Sciatic nerve (tissue), 2 donors: ENCODE results near the gene CHN2. TPM values are rescaled to one million over a fixed set of nuclear protein-coding genes. Genes with fewer than 3 reads are reported as not detected.
"Not testable (repeated sequence)": the region's sequence is repeated elsewhere in the genome, so short reads cannot be mapped to it uniquely, and the experiment has no call there.

ENCODE experiments used
- ATAC-seq: fragments of 200-7000 bp; cut with Tn5 transposase; one replicate; pipeline ENCODE4 v1.9.1; 2020; ENCODE audit warnings: mild to moderate bottlenecking, moderate library complexity
- DNase-seq: peaks from one replicate; pipeline ENCODE4 v3.0.0-alpha.2; 2020; ENCODE audit warnings: low spot score
- intact Hi-C: fragments of 100-400 bp; cut with DNase I; formaldehyde crosslinking; loops from one replicate; pipeline ENCODE4 v1.14.2; 2022
- total RNA-seq: library from RNA; stranded (reverse); fragmentation: NEBNext Ultra II Directional; extraction: Animal tissue kit (Norgen Biotek cat#: 25700); gene quantifications from one replicate; pipeline ENCODE4 v1.2.1, GENCODE V29; 2021
- donor health status: DM: no; HTN: no; CAD: no.
- donor health status: DM: no; HTN: no; CAD: no.

CHN2 gene
- total RNA-seq, 1 donor from 2014 or later: 10.9 TPM

DNA sequence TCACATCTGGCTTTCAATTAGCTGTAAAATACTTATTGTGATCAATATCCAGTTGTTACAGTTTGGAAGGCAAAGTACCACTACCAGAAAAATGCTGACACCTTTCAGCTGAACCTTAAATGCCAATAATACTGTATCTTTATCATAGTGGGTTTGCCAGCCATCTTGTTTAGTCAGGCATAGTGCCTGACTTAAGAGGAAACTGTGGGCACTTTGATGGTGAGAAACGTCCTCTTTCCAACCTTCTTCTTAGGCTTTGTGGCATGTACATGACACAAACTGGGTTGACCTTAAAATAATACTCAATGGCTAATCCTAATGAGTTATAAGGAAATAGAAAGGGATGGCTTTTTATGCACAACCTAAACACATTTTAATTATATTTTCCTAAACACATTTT, 316.8 kb downstream of the CHN2 start:
- ATAC-seq (no peak), DNase-seq (no peak)
- intact Hi-C loops: no loop called here

GRCh38 chr7:29511851-29512250, 317.3 kb downstream of the CHN2 start:
- ATAC-seq (no peak), DNase-seq (no peak)
- intact Hi-C loops: no loop called here

DNA sequence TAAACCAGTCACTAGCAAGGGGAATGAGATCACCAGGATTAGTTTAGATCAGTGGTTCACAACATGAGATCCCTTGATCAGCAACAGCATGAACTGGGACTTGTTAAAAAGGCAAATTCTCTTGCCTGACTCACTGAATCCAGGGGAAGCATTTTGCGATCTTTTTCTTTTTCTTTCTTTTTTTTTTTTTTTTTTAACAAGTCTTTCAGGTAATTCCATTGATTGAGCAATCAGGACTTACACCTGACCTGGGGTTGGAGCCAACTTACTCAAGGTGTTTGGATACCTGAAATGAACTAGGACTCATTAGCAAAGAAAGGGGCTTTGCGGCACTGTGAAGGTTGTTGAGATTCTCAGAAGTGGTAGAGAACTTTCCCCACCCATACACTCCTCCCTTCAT, 321.9 kb downstream of the CHN2 start:
- no peak for ATAC-seq
- intact Hi-C loops: no loop called here
- DNase-seq: no peak

DNA sequence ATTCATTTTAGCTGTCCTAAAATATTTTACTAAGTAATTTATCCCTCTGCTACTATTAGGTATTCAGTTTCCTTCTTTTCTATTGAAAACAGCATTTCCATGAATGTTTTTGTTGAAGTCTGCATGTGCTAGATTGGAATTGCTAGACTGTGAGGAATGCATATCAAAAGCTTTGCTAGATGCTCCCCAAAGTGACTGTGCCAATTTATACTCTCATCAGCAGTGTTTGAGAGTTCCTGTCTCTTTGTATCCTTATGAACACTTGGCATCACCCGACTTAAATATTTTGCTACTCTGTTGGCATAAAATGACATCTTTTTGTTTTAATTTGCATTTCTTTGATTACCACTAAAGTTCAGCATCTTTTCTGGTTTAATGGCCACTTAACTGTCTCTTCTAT, 324.0 kb downstream of the CHN2 start:
- ATAC-seq (no peak), DNase-seq (no peak)
- intact Hi-C loops: no loop called here

GRCh38 chr7:29523728-29524127, 329.2 kb downstream of the CHN2 start:
- intact Hi-C loops: no loop called here
- DNase-seq (no peak), ATAC-seq (no peak)

DNA sequence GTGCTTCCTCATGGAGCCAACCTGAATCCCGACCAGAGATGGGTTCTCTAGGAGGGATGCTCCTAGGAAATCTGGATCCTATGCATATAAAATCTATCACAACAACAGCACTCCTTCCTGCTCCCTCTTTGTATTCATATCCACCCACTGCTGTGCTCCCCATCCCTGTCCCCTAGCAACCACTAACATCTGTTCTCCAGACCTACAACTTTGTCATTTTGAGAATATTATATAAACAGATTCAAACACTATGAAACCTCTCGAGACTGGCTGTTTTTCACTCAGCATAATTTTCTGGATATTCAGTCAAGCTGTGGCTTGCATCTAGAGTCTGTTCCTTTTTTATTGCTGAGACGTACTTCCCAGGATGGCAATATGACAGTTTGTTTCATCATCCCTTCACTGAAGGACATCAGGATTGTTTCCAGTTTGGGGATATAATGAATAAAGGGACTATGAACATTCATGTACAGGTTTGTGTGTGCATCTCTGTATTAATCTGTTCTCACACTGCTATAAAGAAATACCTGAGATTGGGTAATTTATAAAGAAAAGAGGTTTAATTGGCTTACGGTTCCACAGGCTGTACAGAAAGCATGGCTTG, 333.0 kb downstream of the CHN2 start:
- DNase-seq: no peak

DNA sequence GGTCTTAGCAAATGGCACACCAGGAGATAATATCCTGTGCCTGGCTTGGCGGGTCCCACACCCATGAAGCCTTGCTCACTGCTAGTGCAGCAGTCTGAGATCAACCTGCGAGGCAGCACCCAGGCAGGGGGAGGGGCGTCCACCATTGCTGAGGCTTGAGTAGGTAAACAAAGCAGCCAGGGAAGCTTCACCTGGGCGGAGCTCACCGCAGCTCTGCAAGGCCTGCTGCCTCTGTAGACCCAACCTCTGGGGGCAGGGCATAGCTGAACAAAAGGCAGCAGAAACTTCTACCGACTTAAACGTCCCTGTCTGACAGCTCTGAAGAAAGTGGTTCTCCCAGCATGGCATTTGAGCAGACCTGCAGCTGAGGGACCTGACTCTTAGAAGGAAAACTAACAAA, 334.0 kb downstream of the CHN2 start:
- intact Hi-C loops, ATAC-seq, DNase-seq: not testable (repeated sequence)

More for the DNA sequence above, 333.0 kb downstream of the CHN2 start:
- intact Hi-C loops: no loop called here
- ATAC-seq: no peak

Other genes with a start within 250 kb of the CHN2 start
- gene TRIL, start 236.4 kb upstream of the CHN2 start, total RNA-seq: 9.7 TPM
- 21.5 TPM for gene CPVL, start 48.2 kb upstream of the CHN2 start, total RNA-seq